Measurements from ENCODE around the gene CRB1. TPM values are rescaled to one million over a fixed set of nuclear protein-coding genes. Genes with fewer than 3 reads are reported as not detected.

CRB1 gene
- total and polyA plus RNA-seq, 2 of the 8 experiments (the other 6 are each of a cell fraction or from before 2014, with no cell fraction given), result 0.03 TPM; not detected in 1

GRCh38 chr1:197472141-197472540, 204.1 kb downstream of the CRB1 start:
- no peaks in the 10 kb centered on the region for H3K23me2 ChIP-seq (ENCODE audit: low read depth, low read length)
- H2AFZ ChIP-seq (ENCODE audit: low read length), result no peak overlapping the region
- peaks cover 0 to 12% (median 5%) of the 10 kb centered on the region in 4 experiments; a peak in 5 of 7 replicates for H3K4me1 ChIP-seq (replicated peaks in 1 of 4; ENCODE audit: control insufficient read depth in 3 of 4, insufficient read depth in 4 of 4, low read length in 3 of 4)
- no peak overlapping the region for H3K4ac ChIP-seq (replicated peaks; ENCODE audit: insufficient read length, low read depth, low read length)
- no peak overlapping the region for H3K18ac ChIP-seq (ENCODE audit: extremely low read depth, low read length)
- DNase-seq (ENCODE audit: low read depth in 1 of 2, low spot score in 2 of 2) (no peak), FAIRE-seq (no peak)
- no peak overlapping the region for H3K4me3 ChIP-seq (ENCODE audit: extremely low read depth in 1 of 4, insufficient read depth in 2 of 4, low read depth in 3 of 4, low read length in 4 of 4)
- no peak overlapping the region for H2BK5ac ChIP-seq (ENCODE audit: low read depth, low read length)
- H3K23ac ChIP-seq (ENCODE audit: insufficient read length), result no peak overlapping the region
- no peak overlapping the region for H3K56ac ChIP-seq (replicated peaks; ENCODE audit: insufficient read length, low read depth, low read length)
- H2AK5ac ChIP-seq (ENCODE audit: low read depth, low read length), result no peak overlapping the region
- no peak overlapping the region for H3K4me2 ChIP-seq (ENCODE audit: insufficient read depth in 1 of 2, low read depth in 2 of 2, low read length in 2 of 2)
- no peak overlapping the region for H2BK15ac ChIP-seq (ENCODE audit: low read length)
- no peaks in the 10 kb centered on the region for H3K9me3 ChIP-seq (ENCODE audit: insufficient read depth in 2 of 2, low read depth in 1 of 2, low read length in 1 of 2)
- no peak overlapping the region for H2BK12ac ChIP-seq (ENCODE audit: low read depth, low read length)
- no peak overlapping the region for H3K14ac ChIP-seq (ENCODE audit: insufficient read length)
- H3K9ac ChIP-seq (replicated peaks in 1 of 4; ENCODE audit: extremely low read depth in 1 of 4, low read depth in 3 of 4, low read length in 3 of 4), result no peak overlapping the region
- H3K79me2 ChIP-seq (ENCODE audit: control insufficient read depth in 1 of 2, insufficient read depth in 2 of 2, low read length in 2 of 2), result no peaks in the 10 kb centered on the region
- no peaks in the 10 kb centered on the region for H3K36me3 ChIP-seq (ENCODE audit: control insufficient read depth in 2 of 4, insufficient read depth in 4 of 4, low read length in 3 of 4)
- no peak overlapping the region for H4K91ac ChIP-seq (replicated peaks; ENCODE audit: insufficient read length, low read length)
- no peak overlapping the region for H4K8ac ChIP-seq (ENCODE audit: extremely low read depth, insufficient read depth, low read length)
- no peak overlapping the region for H2BK120ac ChIP-seq (replicated peaks; ENCODE audit: low read depth, low read length)
- POLR2A ChIA-PET (ENCODE audit: partially characterized antibody), result no interaction called here
- H2BK20ac ChIP-seq (ENCODE audit: low read length), result no peak overlapping the region
- H3K27me3 ChIP-seq (replicated peaks in 1 of 4; ENCODE audit: control insufficient read depth in 3 of 4, extremely low read depth in 1 of 4, insufficient read depth in 3 of 4, low read length in 3 of 4), result no peaks in the 10 kb centered on the region
- WGBS, 2 experiments (ENCODE audit: extremely low coverage in 1 of 2, insufficient coverage in 1 of 2, insufficient read length in 1 of 2, insufficient replicate concordance in 2 of 2, low coverage in 1 of 2, low lambda C conversion rate in 2 of 2, missing lambda C conversion rate in 1 of 2), result 89% methylated on average over 3 of the region's 3 CpGs; no CpG with 5 or more reads in 1 of the 2 experiments
- H3K79me1 ChIP-seq (ENCODE audit: low read depth, low read length), result no peaks in the 10 kb centered on the region
- no peaks in the 10 kb centered on the region for H4K20me1 ChIP-seq (replicated peaks in 1 of 2; ENCODE audit: control insufficient read depth in 1 of 2, insufficient read depth in 2 of 2, low read length in 2 of 2)
- no peak overlapping the region for H4K5ac ChIP-seq (ENCODE audit: insufficient read length, low read depth, low read length)
- CTCF ChIA-PET (ENCODE audit: partially characterized antibody), result interaction anchor here (0.8 kb wide), 1 partner anchor 65 kb away, joined by 3 read pairs; no protein-coding TSS in a partner anchor
- no peak overlapping the region for H3K27ac ChIP-seq (ENCODE audit: low read depth, low read length)
- TF ChIP-seq MAX (IDR thresholded peaks at IDR 0.05) (no peak), MAFK (IDR thresholded peaks at IDR 0.05; ENCODE audit: low read depth, low read length) (no peak), KDM4A (IDR thresholded peaks at IDR 0.05; ENCODE audit: low read depth, low read length, severe bottlenecking) (no peak), ZNF274 (IDR thresholded peaks at IDR 0.05; ENCODE audit: borderline replicate concordance, extremely low read depth, low read length) (no peak), SIRT6 (IDR thresholded peaks at IDR 0.05; ENCODE audit: low read length) (no peak), CHD1 (IDR thresholded peaks at IDR 0.05; ENCODE audit: low read depth, low read length) (no peak), CBX8 (IDR thresholded peaks at IDR 0.05; ENCODE audit: borderline replicate concordance, low read depth, low read length) (no peak)
